Panc1 (cell line): ENCODE results near the gene PLD2. TPM values are rescaled to one million over a fixed set of nuclear protein-coding genes. Genes with fewer than 3 reads are reported as not detected.

Experiments
- ATAC-seq: fragments of 200-7000 bp; cut with Tn5 transposase; 2 replicates; pipeline ENCODE4 v1.9.1; 2020; ENCODE audit warnings: mild to moderate bottlenecking, moderate library complexity
- BruUV-seq: library from RNA; stranded (reverse); fragments of 400-500 nt; replicated peaks from 2 replicates; lab custom pipeline; 2021; lab: Mats Ljungman, UMichigan
- CTCF ChIA-PET: fragments of 300-600 bp; sonication (Branson Sonifier 250); formaldehyde crosslinking; loops from one replicate; lab custom pipeline; 2022; ENCODE audit warnings: antibody characterized with exemption; lab: Charles Lee
- POLR2A ChIA-PET: fragments of 300-600 bp; sonication (Branson Sonifier 250); formaldehyde crosslinking; loops from one replicate; lab custom pipeline; 2022; ENCODE audit warnings: antibody characterized with exemption; lab: Charles Lee
- DNase-seq: peaks from one replicate; pipeline ENCODE4 v3.0.0-alpha.2; 2010; ENCODE audit warnings: low read depth, low spot score
- H3K27ac ChIP-seq: 2 replicates; pipeline ENCODE4 v1.5.1; 2011; ENCODE audit warnings: mild to moderate bottlenecking, low read length, inconsistent platforms
- H3K27me3 ChIP-seq: fragments of 200-500 bp; sonication (Bioruptor generic); 2 replicates; pipeline ENCODE4 v1.6.0; 2014; ENCODE audit warnings: low read length, inconsistent platforms; ENCODE audit not compliant: control insufficient read depth, insufficient read depth
- H3K36me3 ChIP-seq: fragments of 200-500 bp; sonication (Bioruptor generic); 2 replicates; pipeline ENCODE4 v1.5.1; 2014; ENCODE audit warnings: inconsistent platforms, mild to moderate bottlenecking, low read length, moderate library complexity; ENCODE audit not compliant: control insufficient read depth, insufficient read depth
- H3K4me1 ChIP-seq: 2 replicates; pipeline ENCODE4 v1.5.1; 2011; ENCODE audit warnings: inconsistent platforms, mild to moderate bottlenecking, low read length, moderate library complexity; ENCODE audit not compliant: control insufficient read depth, insufficient read depth
- H3K4me3 ChIP-seq, 2 experiments: 2 replicates each; pipeline ENCODE4 v1.5.1; 2011 to 2012; ENCODE audit warnings: low read depth in 2 of 2, low read length in 2 of 2, mild to moderate bottlenecking in 2 of 2, inconsistent platforms in 1 of 2, moderate library complexity in 1 of 2
- H3K9me3 ChIP-seq: fragments of 200-500 bp; sonication (Bioruptor generic); 2 replicates; pipeline ENCODE4 v1.5.1; 2014; ENCODE audit warnings: low read depth, mild to moderate bottlenecking, inconsistent platforms, low read length, moderate library complexity; ENCODE audit not compliant: control insufficient read depth, insufficient read depth
- POLR2AphosphoS5 ChIP-seq: IDR thresholded peaks from 2 replicates; pipeline ENCODE4 v1.6.1; 2012; ENCODE audit warnings: mild to moderate bottlenecking, low read depth, low read length, moderate library complexity
- REST ChIP-seq, 2 experiments: IDR thresholded peaks; 2 replicates each; pipeline ENCODE4 v1.6.1; 2011 to 2012; ENCODE audit warnings: low read depth in 2 of 2, control low read depth in 1 of 2, low read length in 1 of 2, mild to moderate bottlenecking in 1 of 2, moderate library complexity in 1 of 2; ENCODE audit not compliant: insufficient read depth in 1 of 2
- SIN3A ChIP-seq: IDR thresholded peaks from 2 replicates; pipeline ENCODE4 v1.6.1; 2012; ENCODE audit warnings: low read depth, mild to moderate bottlenecking, low read length, moderate library complexity, borderline replicate concordance; ENCODE audit not compliant: insufficient read depth
- TCF7L2 ChIP-seq: IDR thresholded peaks from 2 replicates; pipeline ENCODE4 v1.6.1; 2011; ENCODE audit warnings: mild to moderate bottlenecking, low read depth, low read length, inconsistent platforms
- in situ Hi-C: cut with HindIII; loops from 2 replicates; pipeline ENCODE4 v1.10.0; 2016; ENCODE audit warnings: low sequenced_read_pairs, low pct_unique_long_range_greater_than_20kb
- intact Hi-C: fragments of 100-400 bp; cut with micrococcal nuclease; formaldehyde crosslinking; loops from one replicate; pipeline ENCODE4 v1.10.0; 2022; ENCODE audit not compliant: unreplicated experiment
- total RNA-seq: library from RNA; stranded (reverse); gene quantifications from one replicate; pipeline ENCODE4 v1.2.1, GENCODE V29; 2021; ENCODE audit not compliant: unreplicated experiment
- TF ChIP-seq, protein P1 (sequence below): fragments of 450-650 bp; IDR thresholded peaks from 2 replicates; pipeline ENCODE4 v1.5.1; 2017; ENCODE audit warnings: mild to moderate bottlenecking

PLD2 gene
- total RNA-seq, 1 experiment from 2014 or later = 40.2 TPM

DNA sequence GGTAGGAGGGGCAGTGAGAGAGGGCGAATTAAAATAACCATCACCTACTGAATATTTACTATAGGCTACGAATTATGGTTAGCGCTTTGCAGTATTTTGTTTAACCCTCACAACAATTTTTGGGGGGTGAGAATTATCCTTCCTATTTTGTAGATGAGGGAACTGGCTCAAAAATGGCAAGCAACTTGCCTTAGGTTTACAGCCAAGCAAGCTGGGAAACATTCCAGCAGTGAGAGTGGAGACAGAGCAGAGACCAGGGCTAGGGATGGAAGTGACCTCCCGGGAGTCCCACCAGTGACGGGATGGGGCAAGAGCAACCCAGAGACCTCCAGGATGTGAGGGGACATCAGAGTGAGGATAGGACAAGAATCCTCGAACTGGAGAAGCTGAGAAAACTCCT lies 20.4 kb upstream of the PLD2 start:
- no peak for DNase-seq
- Histone ChIP-seq H3K27me3 (no peaks in the 10 kb centered on the region), H3K27ac (no peak overlapping the region), H3K9me3 (no peaks in the 10 kb centered on the region), H3K4me1 (peaks cover 6% of the 10 kb centered on the region), H3K36me3 (no peaks in the 10 kb centered on the region; the same call in 1 of the 2 replicates), H3K4me3 (no peak overlapping the region)
- no peak for ATAC-seq
- ChIA-PET POLR2A (no interaction called here), CTCF (interaction anchor here (0.6 kb wide), 1 partner anchor 73 kb away, joined by 7 read pairs; no protein-coding TSS in a partner anchor)
- in situ Hi-C loops (no loop called here), intact Hi-C loops (loop anchor here (5.0 kb wide), 1 partner anchor 96 kb away; no protein-coding TSS in a partner anchor)
- TF ChIP-seq POLR2AphosphoS5 (no peak), REST (IDR thresholded peaks at IDR 0.05; ENCODE audit: insufficient read depth in 1 of 2, low read depth in 2 of 2, low read length in 1 of 2) (no peak), TCF7L2 (no peak), SIN3A (no peak)
- TF ChIP-seq, protein P1, sequence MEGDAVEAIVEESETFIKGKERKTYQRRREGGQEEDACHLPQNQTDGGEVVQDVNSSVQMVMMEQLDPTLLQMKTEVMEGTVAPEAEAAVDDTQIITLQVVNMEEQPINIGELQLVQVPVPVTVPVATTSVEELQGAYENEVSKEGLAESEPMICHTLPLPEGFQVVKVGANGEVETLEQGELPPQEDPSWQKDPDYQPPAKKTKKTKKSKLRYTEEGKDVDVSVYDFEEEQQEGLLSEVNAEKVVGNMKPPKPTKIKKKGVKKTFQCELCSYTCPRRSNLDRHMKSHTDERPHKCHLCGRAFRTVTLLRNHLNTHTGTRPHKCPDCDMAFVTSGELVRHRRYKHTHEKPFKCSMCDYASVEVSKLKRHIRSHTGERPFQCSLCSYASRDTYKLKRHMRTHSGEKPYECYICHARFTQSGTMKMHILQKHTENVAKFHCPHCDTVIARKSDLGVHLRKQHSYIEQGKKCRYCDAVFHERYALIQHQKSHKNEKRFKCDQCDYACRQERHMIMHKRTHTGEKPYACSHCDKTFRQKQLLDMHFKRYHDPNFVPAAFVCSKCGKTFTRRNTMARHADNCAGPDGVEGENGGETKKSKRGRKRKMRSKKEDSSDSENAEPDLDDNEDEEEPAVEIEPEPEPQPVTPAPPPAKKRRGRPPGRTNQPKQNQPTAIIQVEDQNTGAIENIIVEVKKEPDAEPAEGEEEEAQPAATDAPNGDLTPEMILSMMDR = no peak
- BruUV-seq = no TSS peak

GRCh38 chr17:4788159-4788806 lies 18.7 kb upstream of the PLD2 start:
- Histone ChIP-seq H3K4me1 (peaks cover 6% of the 10 kb centered on the region), H3K4me3 (peak overlapping the region; percentile 59 to 67; a peak in 2 of 4 replicates), H3K9me3 (no peaks in the 10 kb centered on the region), H3K36me3 (no peaks in the 10 kb centered on the region; the same call in 1 of the 2 replicates), H3K27ac (peak overlapping the region; percentile 23; the same call in 1 of the 2 replicates), H3K27me3 (no peaks in the 10 kb centered on the region)
- intact Hi-C loops = loop anchor here (5.0 kb wide), 1 partner anchor 94 kb away; no protein-coding TSS in a partner anchor
- no TSS peak for BruUV-seq
- POLR2A ChIA-PET = no interaction called here
- TF ChIP-seq REST (IDR thresholded peaks at IDR 0.05; ENCODE audit: insufficient read depth in 1 of 2, low read depth in 2 of 2, low read length in 1 of 2) (no peak), TCF7L2 (no peak), SIN3A (no peak), POLR2AphosphoS5 (no peak)
- TF ChIP-seq, protein P1 = no peak
- DNase-seq (no peak), ATAC-seq (no peak)
- in situ Hi-C loops = no loop called here
- CTCF ChIA-PET = interaction anchor here (0.6 to 1.2 kb wide), 2 partner anchors 8 to 32 kb away, joined by 4 to 5 read pairs; partner anchors contain the start of gene PSMB6
